Fibroblast of peridontal ligament (primary cell): Measurements from ENCODE around the gene CELSR1.
A peak's percentile ranks its signal among the peaks of the same experiment; 100 is the strongest.
"Not testable (repeated sequence)": the region's sequence is repeated elsewhere in the genome, so short reads cannot be mapped to it uniquely, and the experiment has no call there.

Experiments used
- DNase-seq: peaks from one replicate; pipeline ENCODE4 v3.0.0-alpha.2; 2010; ENCODE audit errors: extremely low read depth

Gene CELSR1

DNA sequence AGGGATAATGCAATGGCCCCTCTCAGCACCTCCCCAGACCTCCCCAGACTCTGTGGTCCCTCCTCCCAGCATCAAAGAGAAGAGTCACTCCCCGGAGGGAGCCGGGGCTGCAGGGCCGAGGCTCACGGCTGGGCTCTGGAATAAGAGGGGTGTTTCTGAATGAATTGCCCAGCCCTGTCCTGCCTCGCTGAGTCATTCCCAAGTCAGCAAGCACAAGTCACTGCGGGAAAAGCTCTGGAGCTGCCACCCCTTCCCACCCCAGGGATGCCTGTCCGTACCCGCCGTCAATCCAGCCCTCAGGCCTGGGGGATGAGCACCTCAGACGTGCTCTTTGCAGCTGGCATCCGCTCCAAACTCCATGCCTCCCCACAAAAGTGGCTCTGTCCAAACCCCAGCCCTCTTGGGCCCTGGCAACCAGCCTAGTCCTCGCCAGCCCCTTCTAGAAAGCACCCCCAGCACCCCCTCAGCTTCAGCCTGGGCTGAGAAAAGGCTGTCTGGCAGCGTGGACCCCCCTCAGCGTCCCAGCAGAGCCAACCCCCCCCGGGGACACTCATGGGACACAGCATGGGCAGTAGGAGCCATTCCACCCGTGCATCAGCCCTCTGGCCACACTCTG, 22.7 kb downstream of the CELSR1 start:
- DNase-seq, result peak; percentile 25

DNA sequence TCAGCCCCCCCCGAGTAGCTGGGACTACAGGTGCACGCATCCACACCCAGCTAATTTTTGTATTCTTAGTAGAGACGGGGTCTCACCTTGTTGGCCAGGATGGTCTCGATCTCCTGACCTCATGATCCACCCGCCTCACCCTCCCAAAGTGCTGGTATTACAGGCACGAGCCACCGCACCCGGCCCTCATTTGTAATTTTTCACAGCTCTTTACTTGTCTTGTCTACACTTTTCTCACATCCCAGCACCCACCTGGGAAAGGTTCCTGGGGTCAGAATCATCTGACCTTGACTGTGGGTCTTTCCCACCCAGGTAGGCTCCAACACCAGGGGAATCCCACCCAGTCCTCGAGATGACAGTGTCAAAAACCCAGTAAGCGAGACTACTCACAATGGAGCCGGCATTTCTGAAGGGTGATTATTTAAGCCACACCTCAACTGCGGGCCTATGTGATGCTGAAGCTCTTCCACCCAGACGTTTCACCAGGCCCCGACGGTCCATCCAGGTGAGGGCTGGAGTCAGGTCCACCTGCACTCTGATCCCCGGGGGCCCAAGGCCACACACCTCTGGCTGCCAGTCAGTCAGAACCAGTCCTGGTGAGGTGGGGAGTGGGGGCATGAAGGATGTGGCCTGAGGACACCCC, 23.4 kb downstream of the CELSR1 start:
- DNase-seq, result no peak

- DNase-seq, result no peak
Measured at GRCh38 chr22:46512683-46513082, 24.7 kb downstream of the CELSR1 start.

DNA sequence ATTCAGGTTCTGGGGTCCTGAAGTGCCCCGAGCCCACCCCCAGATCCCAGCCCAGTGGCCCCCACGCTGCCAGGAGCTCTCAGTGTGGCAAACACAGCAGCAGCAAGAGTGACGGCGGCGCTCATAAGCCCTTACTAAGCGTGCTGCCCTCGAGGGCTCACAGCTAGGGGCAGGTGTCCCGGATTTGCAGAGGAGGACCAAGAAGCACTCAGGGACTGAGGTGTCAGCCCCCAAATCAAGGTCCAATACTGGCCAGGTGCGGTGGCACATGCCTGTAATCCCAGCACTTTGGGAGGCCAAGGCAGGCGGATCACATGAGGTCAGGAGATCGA, 25.4 kb downstream of the CELSR1 start:
- no peak for DNase-seq

- DNase-seq, result no peak
Measured at GRCh38 chr22:46511151-46512038, 26.0 kb downstream of the CELSR1 start.

DNA sequence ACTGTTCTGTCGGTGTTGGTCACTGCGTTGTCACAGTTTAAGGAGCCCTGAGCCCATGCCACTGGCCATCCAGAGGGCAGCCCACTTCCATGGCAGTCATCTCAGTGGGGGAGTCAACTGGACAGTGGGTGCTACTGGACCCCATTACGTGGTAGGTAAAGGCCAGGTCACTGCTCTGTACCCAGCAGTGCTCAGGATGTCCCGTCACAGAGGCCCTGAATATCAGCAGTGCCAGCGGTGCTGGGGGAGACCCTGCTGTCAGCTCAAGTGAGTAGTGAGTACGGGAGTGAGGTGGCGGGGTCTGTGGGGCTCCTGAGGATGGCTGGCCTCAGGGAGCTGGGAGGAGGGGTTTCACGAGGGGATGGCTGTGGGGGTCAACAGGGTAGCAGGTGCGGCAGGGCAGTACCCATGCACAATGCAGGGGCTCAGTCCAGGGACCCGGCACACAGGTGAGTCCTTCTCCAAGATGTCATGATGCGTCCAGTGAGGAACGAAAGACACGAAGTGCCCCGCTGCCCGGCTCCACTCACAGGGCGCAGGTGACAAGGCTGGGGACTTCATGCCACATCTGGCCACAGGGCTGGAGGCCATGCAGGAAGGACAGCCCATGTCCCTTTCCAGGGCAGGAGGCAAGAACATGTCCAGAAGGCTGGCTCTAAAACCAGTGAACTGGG, 27.9 kb downstream of the CELSR1 start:
- DNase-seq, result no peak

- no peak for DNase-seq
Measured at GRCh38 chr22:46508491-46508999, 28.9 kb downstream of the CELSR1 start.

DNA sequence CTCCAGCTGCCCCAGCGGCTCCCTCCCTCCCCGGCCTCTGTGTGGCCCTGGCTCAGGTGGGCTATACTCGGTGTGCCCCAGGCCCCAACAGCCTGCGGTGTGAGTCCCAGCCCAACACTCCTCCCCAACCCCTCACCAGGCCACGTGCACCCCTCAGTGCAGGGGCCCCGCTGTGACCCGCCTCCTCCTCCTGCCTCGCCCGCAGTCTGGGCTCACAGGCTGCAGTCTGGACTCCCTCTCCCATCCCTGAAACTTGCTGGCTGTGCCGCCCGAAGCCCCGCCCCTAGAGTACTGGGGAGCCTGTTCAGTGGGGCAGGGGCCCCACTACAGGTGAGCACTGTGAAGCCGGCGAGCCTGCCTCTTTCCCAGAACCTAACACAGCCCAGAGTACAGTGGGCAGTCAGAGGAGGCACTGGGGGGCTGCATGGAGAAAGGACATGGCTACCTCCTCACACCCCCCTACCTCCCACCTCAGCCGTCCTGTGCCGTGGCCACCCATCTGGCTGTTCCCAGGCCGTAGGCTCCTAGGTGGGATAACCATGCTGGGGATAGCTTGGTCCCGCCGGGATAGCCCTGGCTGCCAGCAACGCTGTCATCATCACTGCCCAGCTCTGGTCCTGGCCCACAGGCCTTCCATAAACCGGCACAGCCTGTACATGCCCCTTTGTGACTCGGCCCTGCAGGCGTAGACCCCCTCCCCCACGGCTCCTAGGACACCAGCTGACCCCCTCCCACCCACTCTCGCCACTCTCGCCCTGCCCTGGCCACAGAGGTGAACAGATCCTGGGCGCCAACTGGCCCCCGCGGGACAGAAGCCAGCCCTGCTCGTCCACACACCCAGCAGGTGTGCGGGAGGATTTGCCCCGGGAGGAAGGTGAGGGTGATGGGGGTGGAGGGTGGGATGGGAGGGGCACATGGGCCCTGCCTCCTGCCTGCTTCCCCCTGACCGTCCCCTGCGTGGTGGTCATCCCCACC, 29.7 kb downstream of the CELSR1 start:
- DNase-seq, result no peak

DNA sequence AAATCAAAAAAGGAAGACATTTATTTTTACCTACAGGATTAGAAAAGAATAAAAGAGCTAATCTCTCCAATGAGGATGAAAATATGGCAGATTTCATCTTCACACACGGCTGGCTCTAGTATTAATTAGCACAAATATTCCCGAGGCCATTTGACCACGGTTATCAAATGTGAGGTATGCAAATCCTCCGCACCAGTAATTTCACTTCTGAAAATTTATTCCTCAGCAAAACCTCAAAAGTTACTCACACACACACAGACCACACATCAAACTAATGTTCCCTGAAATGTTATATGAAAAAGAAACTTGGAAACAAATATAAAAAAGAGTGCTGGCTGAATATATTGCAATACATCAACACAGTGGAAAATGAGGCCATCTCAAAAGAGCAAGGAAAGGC, 32.8 kb downstream of the CELSR1 start:
- peak; percentile 5 for DNase-seq

DNA sequence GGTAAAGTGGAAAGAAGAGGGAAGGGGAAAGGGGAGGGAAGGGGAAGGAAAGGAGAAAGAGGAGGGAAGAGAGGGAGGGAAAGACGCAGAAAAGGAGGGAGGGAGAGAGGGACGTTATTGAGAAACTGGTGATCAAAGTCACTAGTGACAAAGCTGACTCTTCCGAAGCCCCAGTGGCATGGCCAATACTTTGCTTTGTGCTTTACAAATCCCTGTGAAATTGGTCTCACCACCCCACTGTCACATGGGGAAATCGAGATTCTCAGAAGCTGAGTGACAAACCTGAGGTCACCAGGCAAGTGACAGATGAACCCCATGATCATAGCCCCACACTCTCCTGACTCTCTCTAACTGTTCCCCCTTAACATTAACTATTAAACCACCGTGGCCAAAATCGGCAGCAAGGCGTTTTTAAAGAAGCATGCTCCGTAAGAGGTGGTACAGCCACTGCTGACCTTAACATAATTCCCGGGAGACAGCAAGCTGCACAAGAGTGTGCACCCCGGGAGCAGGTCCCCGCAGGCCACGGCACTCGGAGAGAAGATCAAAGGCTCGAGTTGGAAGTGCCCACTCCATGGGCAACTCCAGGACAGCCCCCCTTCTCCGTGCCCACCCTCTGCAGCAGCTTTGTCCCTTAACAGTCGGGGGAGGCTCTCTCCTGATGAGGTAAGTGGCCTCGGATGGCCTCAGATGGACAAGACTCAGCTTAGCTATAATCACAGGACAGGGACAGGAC, 34.8 kb downstream of the CELSR1 start:
- no peak for DNase-seq

GRCh38 chr22:46501701-46502100, 35.7 kb downstream of the CELSR1 start:
- peak; percentile 49 for DNase-seq

GRCh38 chr22:46501265-46501664, 36.2 kb downstream of the CELSR1 start:
- not testable (repeated sequence) for DNase-seq

DNA sequence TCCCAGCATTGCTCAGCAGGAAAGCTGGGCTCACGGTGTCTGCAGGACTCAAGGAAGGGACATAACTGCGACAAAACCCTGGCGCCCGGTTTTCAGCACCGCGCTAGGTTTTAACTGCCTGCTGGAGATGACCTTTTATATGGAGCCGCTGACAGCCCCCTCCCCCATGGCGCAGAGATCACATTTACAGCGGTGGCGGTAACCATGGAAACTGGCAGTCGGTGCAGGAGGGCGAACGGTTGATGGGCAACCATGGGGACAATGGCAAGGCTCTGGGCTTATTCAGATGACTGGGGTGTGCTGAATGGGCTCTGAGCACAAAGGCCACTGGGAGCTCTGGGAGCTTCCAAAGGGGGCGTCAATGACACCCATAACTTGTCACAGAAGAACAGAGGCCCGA, 37.2 kb downstream of the CELSR1 start:
- no peak for DNase-seq

DNA sequence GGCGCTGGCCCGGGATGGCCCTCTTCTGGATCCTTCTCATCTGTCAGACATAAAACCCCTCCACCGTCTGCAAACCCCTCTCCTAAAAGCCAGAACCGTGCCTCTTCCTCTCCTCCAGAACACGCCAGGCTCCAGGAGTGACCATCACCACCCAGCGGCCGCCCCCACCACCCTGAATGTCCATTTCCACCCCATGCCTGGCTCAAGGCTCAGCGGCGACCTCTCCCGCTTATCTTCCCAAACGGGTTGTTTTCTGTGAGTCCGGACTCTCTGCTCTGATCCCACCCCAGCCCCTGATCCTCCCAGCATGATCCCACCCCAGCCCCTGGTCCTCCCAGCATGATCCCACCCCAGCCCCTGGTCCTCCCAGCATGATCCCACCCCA, 37.6 kb downstream of the CELSR1 start:
- DNase-seq, result no peak

GRCh38 chr22:46491946-46492345, 45.5 kb downstream of the CELSR1 start:
- DNase-seq, result no peak

DNA sequence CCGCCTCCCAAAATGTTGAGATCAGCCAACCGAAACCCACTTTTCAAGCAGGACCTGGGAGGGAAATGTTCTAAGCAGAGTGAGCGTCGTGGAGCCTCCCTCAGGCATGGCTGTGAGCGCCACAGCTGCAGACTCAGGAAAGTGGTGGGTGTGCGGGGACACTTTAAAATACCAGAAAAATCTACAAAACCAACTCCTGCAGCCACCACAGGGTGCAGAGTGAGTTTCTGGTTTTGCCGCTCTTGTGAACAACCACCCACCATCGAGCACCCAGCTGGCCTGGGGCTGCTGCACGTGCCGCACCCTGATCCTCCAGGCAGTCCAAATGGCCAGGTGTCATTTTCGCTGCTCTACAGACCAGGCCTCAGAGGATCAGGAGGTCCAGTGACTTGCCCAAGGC, 46.9 kb downstream of the CELSR1 start:
- no peak for DNase-seq

- DNase-seq, result no peak
Measured at GRCh38 chr22:46486996-46487717, 50.3 kb downstream of the CELSR1 start.

GRCh38 chr22:46484861-46485595, 52.4 kb downstream of the CELSR1 start:
- DNase-seq, result peak; percentile 65
